Esophagus muscularis mucosa (tissue), 3 donors: ENCODE results near the gene ENTPD3.

ENCODE experiments used
- POLR2A ChIP-seq: fragments of 450-650 bp; IDR thresholded peaks from one replicate; pipeline ENCODE4 v1.6.1; 2017; ENCODE audit warnings: antibody characterized with exemption, moderate library complexity, mild to moderate bottlenecking, low read depth
- TF ChIP-seq, protein P1 (sequence below), 3 experiments: fragments of 200-600 bp in 2 of 3; fragments of 450-650 bp in 1 of 3; sonication (generic) in 2 of 3; IDR thresholded peaks; one replicate each; pipeline ENCODE4 v1.5.1; 2017 to 2019; ENCODE audit warnings: antibody characterized with exemption in 3 of 3, mild to moderate bottlenecking in 2 of 3, moderate library complexity in 1 of 3

GRCh38 chr3:40458473-40458872 lies 71.5 kb downstream of the ENTPD3 start:
- TF ChIP-seq, protein P1, sequence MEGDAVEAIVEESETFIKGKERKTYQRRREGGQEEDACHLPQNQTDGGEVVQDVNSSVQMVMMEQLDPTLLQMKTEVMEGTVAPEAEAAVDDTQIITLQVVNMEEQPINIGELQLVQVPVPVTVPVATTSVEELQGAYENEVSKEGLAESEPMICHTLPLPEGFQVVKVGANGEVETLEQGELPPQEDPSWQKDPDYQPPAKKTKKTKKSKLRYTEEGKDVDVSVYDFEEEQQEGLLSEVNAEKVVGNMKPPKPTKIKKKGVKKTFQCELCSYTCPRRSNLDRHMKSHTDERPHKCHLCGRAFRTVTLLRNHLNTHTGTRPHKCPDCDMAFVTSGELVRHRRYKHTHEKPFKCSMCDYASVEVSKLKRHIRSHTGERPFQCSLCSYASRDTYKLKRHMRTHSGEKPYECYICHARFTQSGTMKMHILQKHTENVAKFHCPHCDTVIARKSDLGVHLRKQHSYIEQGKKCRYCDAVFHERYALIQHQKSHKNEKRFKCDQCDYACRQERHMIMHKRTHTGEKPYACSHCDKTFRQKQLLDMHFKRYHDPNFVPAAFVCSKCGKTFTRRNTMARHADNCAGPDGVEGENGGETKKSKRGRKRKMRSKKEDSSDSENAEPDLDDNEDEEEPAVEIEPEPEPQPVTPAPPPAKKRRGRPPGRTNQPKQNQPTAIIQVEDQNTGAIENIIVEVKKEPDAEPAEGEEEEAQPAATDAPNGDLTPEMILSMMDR (IDR thresholded peaks at IDR 0.05): no peak
- no peak for TF ChIP-seq POLR2A
